HG03095 (cell line): Measurements from ENCODE around the gene ZNF750.

ENCODE experiments used
- ATAC-seq: cut with Tn5 transposase; IDR thresholded peaks from one replicate; pipeline ENCODE4 v1.9.1; 2021; ENCODE audit warnings: moderate library complexity; ENCODE audit not compliant: unreplicated experiment

The ZNF750 gene

GRCh38 chr17:82860606-82861392 is 21.0 kb upstream of the ZNF750 start:
- ATAC-seq, result no peak

- no peak for ATAC-seq
These were observed 19.9 kb upstream of the ZNF750 start for GRCh38 chr17:82859431-82860403.

GRCh38 chr17:82858376-82859126 is 18.7 kb upstream of the ZNF750 start:
- ATAC-seq, result no peak

GRCh38 chr17:82856361-82856760 is 16.5 kb upstream of the ZNF750 start:
- no peak for ATAC-seq

GRCh38 chr17:82854226-82854625 is 14.4 kb upstream of the ZNF750 start:
- no peak for ATAC-seq

- ATAC-seq, result no peak
These were observed 11.6 kb upstream of the ZNF750 start for GRCh38 chr17:82851381-82851780.

GRCh38 chr17:82849076-82849945 is 9.5 kb upstream of the ZNF750 start:
- ATAC-seq, result no peak

- ATAC-seq, result no peak
These were observed 8.3 kb upstream of the ZNF750 start for GRCh38 chr17:82848022-82848592.

GRCh38 chr17:82846061-82846691 is 6.4 kb upstream of the ZNF750 start:
- no peak for ATAC-seq

- ATAC-seq, result no peak
These were observed 5.5 kb upstream of the ZNF750 start for GRCh38 chr17:82845163-82845807.

GRCh38 chr17:82844796-82845162 is 5.0 kb upstream of the ZNF750 start:
- no peak for ATAC-seq

- no peak for ATAC-seq
These were observed 4.3 kb upstream of the ZNF750 start for GRCh38 chr17:82843904-82844680.

GRCh38 chr17:82841921-82842596 is 2.2 kb upstream of the ZNF750 start:
- ATAC-seq, result no peak

- ATAC-seq, result no peak
These were observed 609 bp upstream of the ZNF750 start for GRCh38 chr17:82840431-82840831.

- ATAC-seq, result no peak
These were observed 1.3 kb downstream of the ZNF750 start for GRCh38 chr17:82838386-82839063.

GRCh38 chr17:82837586-82838320 is 2.1 kb downstream of the ZNF750 start:
- no peak for ATAC-seq
